WTC11 (cell line): ENCODE results near the gene METRN. TPM values are rescaled to one million over a fixed set of nuclear protein-coding genes. Genes with fewer than 3 reads are reported as not detected.

Experiments used
- ATAC-seq: fragments of 200-7000 bp; cut with Tn5 transposase; 2 replicates; pipeline ENCODE4 v1.10.0; 2021; ENCODE audit warnings: mild to moderate bottlenecking, moderate library complexity
- CTCF ChIA-PET: fragments of 300-600 bp; sonication (Branson Sonifier 250); formaldehyde crosslinking; loops from one replicate; lab custom pipeline; 2021; ENCODE audit warnings: antibody characterized with exemption; lab: Charles Lee
- POLR2A ChIA-PET: fragments of 350-600 bp; sonication (Branson Sonifier 250); formaldehyde crosslinking; loops from one replicate; lab custom pipeline; 2021; ENCODE audit warnings: antibody characterized with exemption; lab: Charles Lee
- DNase-seq: peaks from one replicate; pipeline ENCODE4 v3.0.0; 2021; ENCODE audit warnings: low spot score
- H3K27ac Mint-ChIP-seq: 2 replicates; pipeline ENCODE4 v1.8.0; 2021; ENCODE audit warnings: mixed read lengths
- H3K27me3 Mint-ChIP-seq: 2 replicates; pipeline ENCODE4 v1.8.0; 2021; ENCODE audit warnings: low read depth, mild to moderate bottlenecking, moderate library complexity, mixed read lengths
- H3K36me3 Mint-ChIP-seq: 2 replicates; pipeline ENCODE4 v1.8.0; 2021; ENCODE audit warnings: mixed read lengths
- H3K4me1 Mint-ChIP-seq: 2 replicates; pipeline ENCODE4 v1.8.0; 2022; ENCODE audit warnings: mixed read lengths
- H3K4me3 Mint-ChIP-seq: 2 replicates; pipeline ENCODE4 v1.8.0; 2021; ENCODE audit warnings: mild to moderate bottlenecking, moderate library complexity, mixed read lengths
- H3K9me3 Mint-ChIP-seq: 2 replicates; pipeline ENCODE4 v1.8.0; 2021; ENCODE audit warnings: mixed read lengths
- CBFB ChIP-seq: sonication (generic); formaldehyde crosslinking; IDR thresholded peaks from 2 replicates; pipeline ENCODE4 v1.8.1; 2022; ENCODE audit warnings: mild to moderate bottlenecking, low read depth, missing genetic modification reagents
- E2F1 ChIP-seq: sonication (generic); formaldehyde crosslinking; IDR thresholded peaks from 2 replicates; pipeline ENCODE4 v1.8.0; 2022; ENCODE audit warnings: mild to moderate bottlenecking, missing genetic modification reagents
- FOXP1 ChIP-seq: sonication (generic); formaldehyde crosslinking; IDR thresholded peaks from 2 replicates; pipeline ENCODE4 v1.8.0; 2022; ENCODE audit warnings: missing genetic modification reagents, mild to moderate bottlenecking, moderate library complexity, borderline replicate concordance
- HMGA2 ChIP-seq: fragments of 250-450 bp; sonication (Bioruptor Pico); IDR thresholded peaks from 2 replicates; pipeline ENCODE4 v1.4.0; 2021; ENCODE audit warnings: mild to moderate bottlenecking, moderate library complexity
- MYBL2 ChIP-seq: sonication (generic); formaldehyde crosslinking; IDR thresholded peaks from 2 replicates; pipeline ENCODE4 v1.8.1; 2023; ENCODE audit warnings: mild to moderate bottlenecking, moderate library complexity, missing genetic modification reagents
- NR2C2 ChIP-seq: sonication (generic); formaldehyde crosslinking; IDR thresholded peaks from 2 replicates; pipeline ENCODE4 v1.8.0; 2022; ENCODE audit warnings: mild to moderate bottlenecking, missing genetic modification reagents
- ZBTB43 ChIP-seq: sonication (generic); formaldehyde crosslinking; IDR thresholded peaks from 2 replicates; pipeline ENCODE4 v1.8.1; 2023; ENCODE audit warnings: mild to moderate bottlenecking, missing genetic modification reagents
- ZNF396 ChIP-seq: fragments of 250-450 bp; sonication (Bioruptor Pico); IDR thresholded peaks from 2 replicates; pipeline ENCODE4 v1.8.0; 2021; ENCODE audit warnings: mild to moderate bottlenecking, moderate library complexity, borderline replicate concordance
- ZNF671 ChIP-seq: fragments of 250-450 bp; sonication (Bioruptor Pico); IDR thresholded peaks from 2 replicates; pipeline ENCODE4 v1.8.0; 2021; ENCODE audit warnings: mild to moderate bottlenecking
- ZSCAN18 ChIP-seq: fragments of 250-450 bp; sonication (Bioruptor Pico); IDR thresholded peaks from 2 replicates; pipeline ENCODE4 v2.1.2; 2022; ENCODE audit warnings: mild to moderate bottlenecking, moderate library complexity
- total RNA-seq: library from RNA; stranded (reverse); gene quantifications from 3 replicates; pipeline ENCODE4 v1.2.3, GENCODE V29; 2021
- TF ChIP-seq, protein P1 (sequence below): sonication (generic); formaldehyde crosslinking; IDR thresholded peaks from 2 replicates; pipeline ENCODE4 v1.8.1; 2022; ENCODE audit warnings: mild to moderate bottlenecking, moderate library complexity, missing genetic modification reagents
- TF ChIP-seq, protein P2 (sequence below): sonication (generic); formaldehyde crosslinking; IDR thresholded peaks from 2 replicates; pipeline ENCODE4 v1.8.0; 2023; ENCODE audit warnings: missing genetic modification reagents
- TF ChIP-seq, protein P3 (sequence below): sonication (generic); formaldehyde crosslinking; IDR thresholded peaks from 2 replicates; pipeline ENCODE4 v1.8.1; 2023; ENCODE audit warnings: mild to moderate bottlenecking, missing genetic modification reagents
- TF ChIP-seq, protein P4 (sequence below): fragments of 250-450 bp; sonication (Bioruptor Pico); IDR thresholded peaks from 2 replicates; pipeline ENCODE4 v1.9.0; 2021; ENCODE audit warnings: mild to moderate bottlenecking
- TF ChIP-seq, protein P5 (sequence below): sonication (generic); formaldehyde crosslinking; IDR thresholded peaks from 2 replicates; pipeline ENCODE4 v1.8.1; 2022; ENCODE audit warnings: mild to moderate bottlenecking, missing genetic modification reagents, moderate library complexity, borderline replicate concordance
- TF ChIP-seq, protein P6 (sequence below): fragments of 250-450 bp; sonication (Bioruptor Pico); IDR thresholded peaks from 2 replicates; pipeline ENCODE4 v1.9.0; 2021; ENCODE audit warnings: mild to moderate bottlenecking
- TF ChIP-seq, protein P7 (sequence below): sonication (generic); formaldehyde crosslinking; IDR thresholded peaks from 2 replicates; pipeline ENCODE4 v1.8.1; 2022; ENCODE audit warnings: missing genetic modification reagents, borderline replicate concordance
- TF ChIP-seq, protein P8 (sequence below): sonication (generic); formaldehyde crosslinking; conservative IDR thresholded peaks from 2 replicates; pipeline ENCODE4 v1.8.1; 2022; ENCODE audit warnings: mild to moderate bottlenecking, missing genetic modification reagents

METRN gene
- total RNA-seq, 1 experiment from 2014 or later: 30.9 TPM

DNA sequence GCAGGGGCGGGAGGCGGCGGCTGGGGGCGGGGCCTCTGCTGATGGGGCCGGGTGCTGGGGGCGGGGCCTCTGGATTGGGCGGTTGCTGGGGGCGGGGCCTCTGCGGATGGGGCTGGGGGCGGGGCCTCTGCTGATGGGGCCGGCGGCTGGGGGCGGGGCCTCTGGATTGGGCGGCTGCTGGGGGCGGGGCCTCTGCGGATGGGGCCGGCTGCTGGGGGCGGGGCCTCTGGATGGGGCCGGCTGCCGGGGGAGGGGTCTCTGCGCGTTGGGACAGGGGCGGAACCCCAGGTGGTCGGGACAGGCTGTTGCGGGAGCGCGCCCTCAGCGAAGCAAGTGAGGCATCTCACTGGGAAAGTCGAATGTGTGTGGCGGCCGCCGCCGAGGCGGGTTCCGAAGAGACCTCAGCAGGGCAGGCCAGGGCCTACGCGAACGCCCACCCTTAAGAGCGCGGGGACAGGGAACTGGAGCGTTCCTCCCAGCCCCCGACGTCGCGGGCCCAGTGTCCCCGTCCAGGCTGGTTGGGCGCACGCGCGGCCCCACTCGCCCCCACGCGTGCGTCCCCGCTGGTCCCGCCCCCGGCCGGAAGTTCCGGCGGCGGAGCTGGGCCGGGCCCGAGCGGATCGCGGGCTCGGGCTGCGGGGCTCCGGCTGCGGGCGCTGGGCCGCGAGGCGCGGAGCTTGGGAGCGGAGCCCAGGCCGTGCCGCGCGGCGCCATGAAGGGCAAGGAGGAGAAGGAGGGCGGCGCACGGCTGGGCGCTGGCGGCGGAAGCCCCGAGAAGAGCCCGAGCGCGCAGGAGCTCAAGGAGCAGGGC lies 34.9 kb upstream of the METRN start, which contains the start of gene STUB1 (continued):
- TF ChIP-seq, protein P1, sequence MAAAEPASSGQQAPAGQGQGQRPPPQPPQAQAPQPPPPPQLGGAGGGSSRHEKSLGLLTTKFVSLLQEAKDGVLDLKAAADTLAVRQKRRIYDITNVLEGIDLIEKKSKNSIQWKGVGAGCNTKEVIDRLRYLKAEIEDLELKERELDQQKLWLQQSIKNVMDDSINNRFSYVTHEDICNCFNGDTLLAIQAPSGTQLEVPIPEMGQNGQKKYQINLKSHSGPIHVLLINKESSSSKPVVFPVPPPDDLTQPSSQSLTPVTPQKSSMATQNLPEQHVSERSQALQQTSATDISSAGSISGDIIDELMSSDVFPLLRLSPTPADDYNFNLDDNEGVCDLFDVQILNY (CRISPR knock-in tag): 0 out of 2 replicates have a peak, but pooled peaks have one; percentile 62
- TF ChIP-seq, protein P2, sequence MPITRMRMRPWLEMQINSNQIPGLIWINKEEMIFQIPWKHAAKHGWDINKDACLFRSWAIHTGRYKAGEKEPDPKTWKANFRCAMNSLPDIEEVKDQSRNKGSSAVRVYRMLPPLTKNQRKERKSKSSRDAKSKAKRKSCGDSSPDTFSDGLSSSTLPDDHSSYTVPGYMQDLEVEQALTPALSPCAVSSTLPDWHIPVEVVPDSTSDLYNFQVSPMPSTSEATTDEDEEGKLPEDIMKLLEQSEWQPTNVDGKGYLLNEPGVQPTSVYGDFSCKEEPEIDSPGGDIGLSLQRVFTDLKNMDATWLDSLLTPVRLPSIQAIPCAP (CRISPR knock-in tag): no peak
- TF ChIP-seq HMGA2 (CRISPR knock-in tag) (no peak), FOXP1 (CRISPR knock-in tag) (peak; percentile 85; the same call in 1 of the 2 replicates), MYBL2 (CRISPR knock-in tag) (no peak), CBFB (CRISPR knock-in tag) (no peak)
- TF ChIP-seq, protein P3, sequence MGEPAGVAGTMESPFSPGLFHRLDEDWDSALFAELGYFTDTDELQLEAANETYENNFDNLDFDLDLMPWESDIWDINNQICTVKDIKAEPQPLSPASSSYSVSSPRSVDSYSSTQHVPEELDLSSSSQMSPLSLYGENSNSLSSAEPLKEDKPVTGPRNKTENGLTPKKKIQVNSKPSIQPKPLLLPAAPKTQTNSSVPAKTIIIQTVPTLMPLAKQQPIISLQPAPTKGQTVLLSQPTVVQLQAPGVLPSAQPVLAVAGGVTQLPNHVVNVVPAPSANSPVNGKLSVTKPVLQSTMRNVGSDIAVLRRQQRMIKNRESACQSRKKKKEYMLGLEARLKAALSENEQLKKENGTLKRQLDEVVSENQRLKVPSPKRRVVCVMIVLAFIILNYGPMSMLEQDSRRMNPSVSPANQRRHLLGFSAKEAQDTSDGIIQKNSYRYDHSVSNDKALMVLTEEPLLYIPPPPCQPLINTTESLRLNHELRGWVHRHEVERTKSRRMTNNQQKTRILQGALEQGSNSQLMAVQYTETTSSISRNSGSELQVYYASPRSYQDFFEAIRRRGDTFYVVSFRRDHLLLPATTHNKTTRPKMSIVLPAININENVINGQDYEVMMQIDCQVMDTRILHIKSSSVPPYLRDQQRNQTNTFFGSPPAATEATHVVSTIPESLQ (CRISPR knock-in tag): no peak
- TF ChIP-seq, protein P4, sequence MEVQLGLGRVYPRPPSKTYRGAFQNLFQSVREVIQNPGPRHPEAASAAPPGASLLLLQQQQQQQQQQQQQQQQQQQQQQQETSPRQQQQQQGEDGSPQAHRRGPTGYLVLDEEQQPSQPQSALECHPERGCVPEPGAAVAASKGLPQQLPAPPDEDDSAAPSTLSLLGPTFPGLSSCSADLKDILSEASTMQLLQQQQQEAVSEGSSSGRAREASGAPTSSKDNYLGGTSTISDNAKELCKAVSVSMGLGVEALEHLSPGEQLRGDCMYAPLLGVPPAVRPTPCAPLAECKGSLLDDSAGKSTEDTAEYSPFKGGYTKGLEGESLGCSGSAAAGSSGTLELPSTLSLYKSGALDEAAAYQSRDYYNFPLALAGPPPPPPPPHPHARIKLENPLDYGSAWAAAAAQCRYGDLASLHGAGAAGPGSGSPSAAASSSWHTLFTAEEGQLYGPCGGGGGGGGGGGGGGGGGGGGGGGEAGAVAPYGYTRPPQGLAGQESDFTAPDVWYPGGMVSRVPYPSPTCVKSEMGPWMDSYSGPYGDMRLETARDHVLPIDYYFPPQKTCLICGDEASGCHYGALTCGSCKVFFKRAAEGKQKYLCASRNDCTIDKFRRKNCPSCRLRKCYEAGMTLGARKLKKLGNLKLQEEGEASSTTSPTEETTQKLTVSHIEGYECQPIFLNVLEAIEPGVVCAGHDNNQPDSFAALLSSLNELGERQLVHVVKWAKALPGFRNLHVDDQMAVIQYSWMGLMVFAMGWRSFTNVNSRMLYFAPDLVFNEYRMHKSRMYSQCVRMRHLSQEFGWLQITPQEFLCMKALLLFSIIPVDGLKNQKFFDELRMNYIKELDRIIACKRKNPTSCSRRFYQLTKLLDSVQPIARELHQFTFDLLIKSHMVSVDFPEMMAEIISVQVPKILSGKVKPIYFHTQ (CRISPR knock-in tag): no peak

DNA sequence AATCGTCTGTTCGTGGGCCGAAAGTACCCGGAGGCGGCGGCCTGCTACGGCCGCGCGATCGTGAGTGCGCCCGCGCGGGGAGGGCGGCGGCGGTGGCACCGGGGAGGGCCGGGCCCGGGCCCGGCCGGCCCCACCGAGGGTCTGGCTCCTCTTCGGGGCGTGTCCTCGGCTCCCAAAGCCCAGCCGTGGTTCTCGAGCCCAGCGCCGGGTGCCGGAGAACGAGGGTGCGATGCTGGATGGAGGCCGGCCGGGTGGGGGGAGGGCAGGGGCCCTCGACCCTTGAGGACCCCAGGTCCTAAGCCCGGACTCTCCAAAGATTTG lies 34.3 kb upstream of the METRN start:
- Mint-ChIP-seq H3K36me3 (peaks cover 20% of the 10 kb centered on the region), H3K27me3 (no peaks in the 10 kb centered on the region), H3K9me3 (no peaks in the 10 kb centered on the region), H3K4me3 (peak overlapping the region; percentile 76), H3K4me1 (peaks cover 24% of the 10 kb centered on the region), H3K27ac (no peak overlapping the region)
- DNase-seq: no peak
- no peak for ATAC-seq
- TF ChIP-seq, protein P5, sequence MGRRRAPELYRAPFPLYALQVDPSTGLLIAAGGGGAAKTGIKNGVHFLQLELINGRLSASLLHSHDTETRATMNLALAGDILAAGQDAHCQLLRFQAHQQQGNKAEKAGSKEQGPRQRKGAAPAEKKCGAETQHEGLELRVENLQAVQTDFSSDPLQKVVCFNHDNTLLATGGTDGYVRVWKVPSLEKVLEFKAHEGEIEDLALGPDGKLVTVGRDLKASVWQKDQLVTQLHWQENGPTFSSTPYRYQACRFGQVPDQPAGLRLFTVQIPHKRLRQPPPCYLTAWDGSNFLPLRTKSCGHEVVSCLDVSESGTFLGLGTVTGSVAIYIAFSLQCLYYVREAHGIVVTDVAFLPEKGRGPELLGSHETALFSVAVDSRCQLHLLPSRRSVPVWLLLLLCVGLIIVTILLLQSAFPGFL (CRISPR knock-in tag): no peak
- TF ChIP-seq ZNF671 (CRISPR knock-in tag): no peak
- no peak for TF ChIP-seq NR2C2 (CRISPR knock-in tag)
- TF ChIP-seq ZSCAN18 (CRISPR knock-in tag): no peak
- TF ChIP-seq ZNF396 (CRISPR knock-in tag): no peak
- TF ChIP-seq ZBTB43 (CRISPR knock-in tag): no peak
- TF ChIP-seq, protein P6, sequence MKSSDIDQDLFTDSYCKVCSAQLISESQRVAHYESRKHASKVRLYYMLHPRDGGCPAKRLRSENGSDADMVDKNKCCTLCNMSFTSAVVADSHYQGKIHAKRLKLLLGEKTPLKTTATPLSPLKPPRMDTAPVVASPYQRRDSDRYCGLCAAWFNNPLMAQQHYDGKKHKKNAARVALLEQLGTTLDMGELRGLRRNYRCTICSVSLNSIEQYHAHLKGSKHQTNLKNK: no peak
- TF ChIP-seq, protein P7, sequence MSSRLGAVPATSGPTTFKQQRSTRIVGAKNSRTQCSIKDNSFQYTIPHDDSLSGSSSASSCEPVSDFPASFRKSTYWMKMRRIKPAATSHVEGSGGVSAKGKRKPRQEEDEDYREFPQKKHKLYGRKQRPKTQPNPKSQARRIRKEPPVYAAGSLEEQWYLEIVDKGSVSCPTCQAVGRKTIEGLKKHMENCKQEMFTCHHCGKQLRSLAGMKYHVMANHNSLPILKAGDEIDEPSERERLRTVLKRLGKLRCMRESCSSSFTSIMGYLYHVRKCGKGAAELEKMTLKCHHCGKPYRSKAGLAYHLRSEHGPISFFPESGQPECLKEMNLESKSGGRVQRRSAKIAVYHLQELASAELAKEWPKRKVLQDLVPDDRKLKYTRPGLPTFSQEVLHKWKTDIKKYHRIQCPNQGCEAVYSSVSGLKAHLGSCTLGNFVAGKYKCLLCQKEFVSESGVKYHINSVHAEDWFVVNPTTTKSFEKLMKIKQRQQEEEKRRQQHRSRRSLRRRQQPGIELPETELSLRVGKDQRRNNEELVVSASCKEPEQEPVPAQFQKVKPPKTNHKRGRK (CRISPR knock-in tag): no peak
- TF ChIP-seq, protein P8, sequence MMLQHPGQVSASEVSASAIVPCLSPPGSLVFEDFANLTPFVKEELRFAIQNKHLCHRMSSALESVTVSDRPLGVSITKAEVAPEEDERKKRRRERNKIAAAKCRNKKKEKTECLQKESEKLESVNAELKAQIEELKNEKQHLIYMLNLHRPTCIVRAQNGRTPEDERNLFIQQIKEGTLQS (CRISPR knock-in tag): no peak
- no peak for TF ChIP-seq E2F1 (CRISPR knock-in tag)
- POLR2A ChIA-PET: interaction anchor here (0.9 to 1.9 kb wide), 3 partner anchors 10 to 39 kb away, joined by 3 to 5 read pairs (median 3); partner anchors contain the start of gene WDR24
- CTCF ChIA-PET: interaction anchor here (0.9 to 3.1 kb wide), 6 partner anchors 8 to 101 kb away, joined by 3 to 21 read pairs (median 5); partner anchors contain the start of gene RHOT2
